ENCODE results near the gene PODXL2.
"Not testable (repeated sequence)": the region's sequence is repeated elsewhere in the genome, so short reads cannot be mapped to it uniquely, and the experiment has no call there.

Gene PODXL2

GRCh38 chr3:127674101-127674721 is 45.2 kb downstream of the PODXL2 start:
- FAIRE-seq: no peak
- DNase-seq (ENCODE audit: insufficient read length, low spot score): no peak

GRCh38 chr3:127674790-127675189 is 45.8 kb downstream of the PODXL2 start:
- FAIRE-seq: no peak
- DNase-seq (ENCODE audit: insufficient read length, low spot score): no peak

- FAIRE-seq (no peak), DNase-seq (ENCODE audit: insufficient read length, low spot score) (no peak)
Observed at GRCh38 chr3:127675651-127676391, 46.8 kb downstream of the PODXL2 start.

GRCh38 chr3:127676456-127676855 is 47.5 kb downstream of the PODXL2 start:
- no peak for DNase-seq (ENCODE audit: insufficient read length, low spot score)
- no peak for FAIRE-seq

- FAIRE-seq (no peak), DNase-seq (ENCODE audit: insufficient read length, low spot score) (no peak)
Observed at GRCh38 chr3:127676921-127677351, 48.0 kb downstream of the PODXL2 start.

GRCh38 chr3:127677541-127678314 is 48.7 kb downstream of the PODXL2 start:
- DNase-seq (ENCODE audit: insufficient read length, low spot score) (no peak), FAIRE-seq (no peak)

- FAIRE-seq: no peak
- DNase-seq (ENCODE audit: insufficient read length, low spot score): no peak
Observed at GRCh38 chr3:127678315-127678599, 49.3 kb downstream of the PODXL2 start.

GRCh38 chr3:127678611-127679533 is 49.9 kb downstream of the PODXL2 start:
- DNase-seq (ENCODE audit: insufficient read length, low spot score) (no peak), FAIRE-seq (no peak)

- FAIRE-seq (no peak), DNase-seq (ENCODE audit: insufficient read length, low spot score) (no peak)
Observed at GRCh38 chr3:127679534-127680145, 50.7 kb downstream of the PODXL2 start.

- DNase-seq (ENCODE audit: insufficient read length, low spot score) (no peak), FAIRE-seq (no peak)
Observed at GRCh38 chr3:127680146-127680661, 51.2 kb downstream of the PODXL2 start.

- no peak for FAIRE-seq
Observed at GRCh38 chr3:127680798-127681221, 51.8 kb downstream of the PODXL2 start.

GRCh38 chr3:127682175-127682554 is 53.2 kb downstream of the PODXL2 start:
- FAIRE-seq; DNase-seq (ENCODE audit: insufficient read length, low spot score): not testable (repeated sequence)

More at GRCh38 chr3:127680798-127681221, 51.8 kb downstream of the PODXL2 start:
- no peak for DNase-seq (ENCODE audit: insufficient read length, low spot score)

GRCh38 chr3:127682561-127682960 is 53.6 kb downstream of the PODXL2 start:
- no peak for DNase-seq (ENCODE audit: insufficient read length, low spot score)

GRCh38 chr3:127684871-127685707 is 56.1 kb downstream of the PODXL2 start:
- no peak for FAIRE-seq
- no peak for DNase-seq (ENCODE audit: insufficient read length, low spot score)

More at GRCh38 chr3:127682561-127682960, 53.6 kb downstream of the PODXL2 start:
- no peak for FAIRE-seq

- FAIRE-seq (no peak), DNase-seq (ENCODE audit: insufficient read length, low spot score) (no peak)
Observed at GRCh38 chr3:127685708-127686511, 56.9 kb downstream of the PODXL2 start.

- FAIRE-seq (peak; percentile 35), DNase-seq (ENCODE audit: insufficient read length, low spot score) (no peak)
Observed at GRCh38 chr3:127686512-127686894, 57.5 kb downstream of the PODXL2 start.

- FAIRE-seq: no peak
- DNase-seq (ENCODE audit: insufficient read length, low spot score): no peak
Observed at GRCh38 chr3:127687228-127687737, 58.3 kb downstream of the PODXL2 start.

- DNase-seq (ENCODE audit: insufficient read length, low spot score): no peak
Observed at GRCh38 chr3:127688022-127688415, 59.0 kb downstream of the PODXL2 start.

More at GRCh38 chr3:127688022-127688415, 59.0 kb downstream of the PODXL2 start:
- FAIRE-seq: no peak

All from GM19239 (cell line).